ENCODE results near the gene DGCR6L.

DNA sequence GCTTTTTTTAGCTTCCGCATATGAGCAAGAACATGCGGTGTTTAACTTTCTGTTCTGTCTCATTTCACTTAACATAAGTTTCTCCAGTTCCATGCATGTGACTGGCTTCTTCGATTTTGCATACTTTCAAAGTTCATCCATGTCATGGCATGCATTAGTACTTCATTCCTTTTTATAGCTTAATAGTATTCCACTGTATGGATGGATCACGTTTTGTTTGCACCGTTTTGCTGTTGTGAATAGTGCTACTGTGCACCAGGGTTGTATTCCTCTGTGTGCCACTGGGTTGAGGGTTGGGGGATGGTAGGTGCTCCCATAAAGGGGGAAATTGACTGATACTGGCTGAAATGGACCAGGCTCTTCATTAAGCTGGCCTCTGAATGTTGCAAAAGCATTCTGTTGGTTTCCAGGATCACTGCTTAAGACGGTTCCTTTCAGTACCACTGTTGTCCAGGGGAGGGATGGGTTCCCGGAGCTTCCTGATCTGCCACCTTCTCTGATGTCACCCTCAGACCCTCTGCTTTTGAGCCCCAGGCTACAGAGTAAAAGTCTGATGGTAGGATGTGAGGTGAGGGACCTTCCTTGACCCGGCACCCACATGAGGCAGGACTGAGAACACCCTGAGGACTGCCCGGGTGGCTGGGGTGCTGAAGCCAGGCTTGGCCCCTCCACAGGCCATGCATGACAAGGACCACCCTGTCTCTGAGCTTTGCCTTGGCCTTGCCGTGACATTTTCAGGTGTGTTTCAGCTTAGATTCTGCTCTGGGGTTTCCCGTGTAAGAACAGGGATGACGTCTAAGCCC is 24.4 kb downstream of the DGCR6L start:
- TF ChIP-seq, protein P1, sequence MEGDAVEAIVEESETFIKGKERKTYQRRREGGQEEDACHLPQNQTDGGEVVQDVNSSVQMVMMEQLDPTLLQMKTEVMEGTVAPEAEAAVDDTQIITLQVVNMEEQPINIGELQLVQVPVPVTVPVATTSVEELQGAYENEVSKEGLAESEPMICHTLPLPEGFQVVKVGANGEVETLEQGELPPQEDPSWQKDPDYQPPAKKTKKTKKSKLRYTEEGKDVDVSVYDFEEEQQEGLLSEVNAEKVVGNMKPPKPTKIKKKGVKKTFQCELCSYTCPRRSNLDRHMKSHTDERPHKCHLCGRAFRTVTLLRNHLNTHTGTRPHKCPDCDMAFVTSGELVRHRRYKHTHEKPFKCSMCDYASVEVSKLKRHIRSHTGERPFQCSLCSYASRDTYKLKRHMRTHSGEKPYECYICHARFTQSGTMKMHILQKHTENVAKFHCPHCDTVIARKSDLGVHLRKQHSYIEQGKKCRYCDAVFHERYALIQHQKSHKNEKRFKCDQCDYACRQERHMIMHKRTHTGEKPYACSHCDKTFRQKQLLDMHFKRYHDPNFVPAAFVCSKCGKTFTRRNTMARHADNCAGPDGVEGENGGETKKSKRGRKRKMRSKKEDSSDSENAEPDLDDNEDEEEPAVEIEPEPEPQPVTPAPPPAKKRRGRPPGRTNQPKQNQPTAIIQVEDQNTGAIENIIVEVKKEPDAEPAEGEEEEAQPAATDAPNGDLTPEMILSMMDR (IDR thresholded peaks at IDR 0.05; ENCODE audit: insufficient read depth, low read depth, low read length): no peak
- TF ChIP-seq EZH2 (IDR thresholded peaks at IDR 0.05; ENCODE audit: insufficient read depth, low read length): no peak

Data from astrocyte (in vitro differentiated cells and primary cell).